Endothelial cell of umbilical vein (primary cell): Measurements from ENCODE around the gene MCC. TPM values are rescaled to one million over a fixed set of nuclear protein-coding genes. Genes with fewer than 3 reads are reported as not detected.

Experiments used
- BruUV-seq: library from RNA; stranded (reverse); fragments of 400-500 nt; replicated peaks from 2 replicates; lab custom pipeline; 2021; lab: Mats Ljungman, UMichigan
- CTCF ChIA-PET: fragments of 300-600, 350-600 bp; sonication (Branson Sonifier 250); formaldehyde crosslinking; loops from one replicate; lab custom pipeline; 2021; ENCODE audit warnings: antibody characterized with exemption, inconsistent platforms; lab: Charles Lee
- POLR2A ChIA-PET: fragments of 300-600, 350-600 bp; sonication (Branson Sonifier 250); formaldehyde crosslinking; loops from one replicate; lab custom pipeline; 2021; ENCODE audit warnings: antibody characterized with exemption, inconsistent platforms; lab: Charles Lee
- DNase-seq: peaks from one replicate; pipeline ENCODE4 v3.0.0-alpha.2; 2011; ENCODE audit warnings: low read depth, low spot score
- FAIRE-seq: peaks from 2 replicates; lab custom pipeline; 2011; peaks lifted over from hg19 to GRCh38; lab: Jason Lieb, UNC
- H2AFZ ChIP-seq: 2 replicates; pipeline ENCODE4 v1.6.0; 2012; ENCODE audit warnings: low read depth, low read length, control low read depth, inconsistent platforms
- H3K27ac ChIP-seq: 2 replicates; pipeline ENCODE4 v1.5.1; 2011; ENCODE audit warnings: low read depth, mild to moderate bottlenecking, control low read depth, low read length, moderate library complexity; ENCODE audit not compliant: insufficient read depth
- H3K27me3 ChIP-seq, 2 experiments: 2 replicates each; pipeline versions ENCODE4 v1.6.0 to v1.6.1; 2011; ENCODE audit warnings: low read length in 2 of 2, mixed read lengths in 1 of 2; ENCODE audit not compliant: control insufficient read depth in 2 of 2, insufficient read depth in 2 of 2
- H3K36me3 ChIP-seq, 2 experiments: 2 replicates in 1 of 2; 3 replicates in 1 of 2; pipeline ENCODE4 v1.5.1; 2011; ENCODE audit warnings: low read length in 2 of 2, mild to moderate bottlenecking in 1 of 2, moderate library complexity in 1 of 2; ENCODE audit not compliant: control insufficient read depth in 2 of 2, insufficient read depth in 2 of 2; ENCODE audit errors: extremely low read depth in 1 of 2
- H3K4me1 ChIP-seq: 3 replicates; pipeline ENCODE4 v1.5.1; 2011; ENCODE audit warnings: mild to moderate bottlenecking, low read length; ENCODE audit not compliant: control insufficient read depth, insufficient read depth; ENCODE audit errors: extremely low read depth
- H3K4me2 ChIP-seq: 2 replicates; pipeline ENCODE4 v1.6.1; 2011; ENCODE audit warnings: low read length, control low read depth, mixed read lengths; ENCODE audit not compliant: insufficient read depth
- H3K4me3 ChIP-seq, 3 experiments: fragments of 200-600 bp in 1 of 3; sonication (generic), shearing (Covaris generic) in 1 of 3; replicated peaks in 1 of 3; 2 replicates each; pipeline ENCODE4 v1.5.1; 2011 to 2016; ENCODE audit warnings: control low read depth in 3 of 3, low read length in 3 of 3, mild to moderate bottlenecking in 2 of 3, inconsistent platforms in 1 of 3, low read depth in 1 of 3, moderate library complexity in 1 of 3; ENCODE audit not compliant: insufficient read depth in 1 of 3
- H3K79me2 ChIP-seq: 2 replicates; pipeline ENCODE4 v1.6.0; 2012; ENCODE audit warnings: low read length, inconsistent platforms; ENCODE audit not compliant: control insufficient read depth, insufficient read depth
- H3K9ac ChIP-seq: replicated peaks from 2 replicates; pipeline ENCODE3; 2011; ENCODE audit warnings: low read length, control low read depth; ENCODE audit not compliant: insufficient read depth; ENCODE audit errors: extremely low read depth
- H3K9me1 ChIP-seq: replicated peaks from 3 replicates; pipeline ENCODE4 v1.6.0; 2011; ENCODE audit warnings: mild to moderate bottlenecking, low read length; ENCODE audit not compliant: control insufficient read depth, insufficient read depth; ENCODE audit errors: extremely low read depth
- H3K9me3 ChIP-seq: replicated peaks from 2 replicates; pipeline ENCODE4 v1.5.1; 2012; ENCODE audit warnings: low read length, inconsistent platforms; ENCODE audit not compliant: control insufficient read depth, insufficient read depth
- H4K20me1 ChIP-seq: replicated peaks from 2 replicates; pipeline ENCODE3; 2011; ENCODE audit warnings: mild to moderate bottlenecking, low read length; ENCODE audit not compliant: control insufficient read depth, insufficient read depth; ENCODE audit errors: extremely low read depth
- EZH2 ChIP-seq: IDR thresholded peaks from 2 replicates; pipeline ENCODE4 v1.6.1; 2012; ENCODE audit warnings: borderline replicate concordance, low read depth, mild to moderate bottlenecking, moderate library complexity, low read length, inconsistent platforms; ENCODE audit not compliant: severe bottlenecking
- FOS ChIP-seq: IDR thresholded peaks from 2 replicates; pipeline ENCODE4 v1.6.1; 2011; ENCODE audit warnings: mild to moderate bottlenecking, low read length, moderate library complexity, borderline replicate concordance; ENCODE audit not compliant: insufficient read depth
- MAX ChIP-seq: IDR thresholded peaks from 2 replicates; pipeline ENCODE4 v1.6.1; 2011; ENCODE audit not compliant: insufficient read depth, insufficient read length
- MYC ChIP-seq: IDR thresholded peaks from one replicate; pipeline ENCODE4 v1.6.1; 2011; ENCODE audit warnings: mild to moderate bottlenecking, low read depth, low read length
- POLR2A ChIP-seq: IDR thresholded peaks from 2 replicates; pipeline ENCODE4 v1.6.1; 2012; ENCODE audit warnings: low read depth, mild to moderate bottlenecking, control low read depth, low read length
- POLR2AphosphoS5 ChIP-seq: IDR thresholded peaks from 2 replicates; pipeline ENCODE4 v1.6.1; 2012; ENCODE audit warnings: low read depth, mild to moderate bottlenecking, control low read depth, low read length, moderate library complexity; ENCODE audit not compliant: insufficient read depth
- dilution Hi-C: fragments of 300-500 bp; cut with MboI; formaldehyde crosslinking; loops from one replicate; pipeline ENCODE4 v1.15.0; 2019; ENCODE audit warnings: low sequenced_read_pairs; ENCODE audit not compliant: extremely low pct_ligation_motif_present
- intact Hi-C: fragments of 100-400 bp; cut with micrococcal nuclease; formaldehyde crosslinking; loops from one replicate; pipeline ENCODE4 v1.10.0; 2022
- polyA plus RNA-seq, 4 experiments: library from polyadenylated mRNA; depleted of rRNA in 3 of 4; stranded (reverse) in 3 of 4; unstranded in 1 of 4; fragments of >200 nt; gene quantifications; 2 replicates each; pipeline versions ENCODE4 v1.2.1 to v1.2.3, GENCODE V29; 2011 to 2012; ENCODE audit warnings: missing spikeins in 1 of 4
- total RNA-seq: library from RNA; stranded (reverse); gene quantifications from 2 replicates; pipeline ENCODE4 v1.2.3, GENCODE V29; 2021
- TF ChIP-seq, protein P1 (sequence below), 2 donors: IDR thresholded peaks; 1 replicate in 1 of 2; 2 replicates in 1 of 2; pipeline ENCODE4 v1.5.1; 2011; ENCODE audit warnings: low read length in 2 of 2, mild to moderate bottlenecking in 2 of 2, moderate library complexity in 2 of 2, control low read depth in 1 of 2, inconsistent platforms in 1 of 2, low read depth in 1 of 2; ENCODE audit not compliant: insufficient read depth in 1 of 2; ENCODE audit errors: extremely low read depth in 1 of 2

The MCC gene
- total and polyA plus RNA-seq, 2 donors (not counting 3 experiments of a cell fraction or from before 2014, with no cell fraction given) = 6.9 to 27.5 TPM

GRCh38 chr5:113240951-113241726 lies 247.1 kb downstream of the MCC start:
- no peak for DNase-seq
- H3K9ac ChIP-seq = no peak overlapping the region
- ChIA-PET POLR2A (no interaction called here), CTCF (interaction anchor here (1.0 kb wide), 1 partner anchor 9 kb away, joined by 4 read pairs; no protein-coding TSS in a partner anchor)
- no peaks in the 10 kb centered on the region for H3K9me1 ChIP-seq
- H3K27me3 ChIP-seq = no peaks in the 10 kb centered on the region
- H4K20me1 ChIP-seq = no peaks in the 10 kb centered on the region
- H3K79me2 ChIP-seq = peaks cover 5% of the 10 kb centered on the region
- no peaks in the 10 kb centered on the region for H3K36me3 ChIP-seq
- H3K4me2 ChIP-seq = no peak overlapping the region
- no peak for TF ChIP-seq MYC
- no peak for TF ChIP-seq POLR2A
- TF ChIP-seq FOS = no peak
- TF ChIP-seq POLR2AphosphoS5 = no peak
- no peak for TF ChIP-seq MAX
- no peak for TF ChIP-seq EZH2
- TF ChIP-seq, protein P1, sequence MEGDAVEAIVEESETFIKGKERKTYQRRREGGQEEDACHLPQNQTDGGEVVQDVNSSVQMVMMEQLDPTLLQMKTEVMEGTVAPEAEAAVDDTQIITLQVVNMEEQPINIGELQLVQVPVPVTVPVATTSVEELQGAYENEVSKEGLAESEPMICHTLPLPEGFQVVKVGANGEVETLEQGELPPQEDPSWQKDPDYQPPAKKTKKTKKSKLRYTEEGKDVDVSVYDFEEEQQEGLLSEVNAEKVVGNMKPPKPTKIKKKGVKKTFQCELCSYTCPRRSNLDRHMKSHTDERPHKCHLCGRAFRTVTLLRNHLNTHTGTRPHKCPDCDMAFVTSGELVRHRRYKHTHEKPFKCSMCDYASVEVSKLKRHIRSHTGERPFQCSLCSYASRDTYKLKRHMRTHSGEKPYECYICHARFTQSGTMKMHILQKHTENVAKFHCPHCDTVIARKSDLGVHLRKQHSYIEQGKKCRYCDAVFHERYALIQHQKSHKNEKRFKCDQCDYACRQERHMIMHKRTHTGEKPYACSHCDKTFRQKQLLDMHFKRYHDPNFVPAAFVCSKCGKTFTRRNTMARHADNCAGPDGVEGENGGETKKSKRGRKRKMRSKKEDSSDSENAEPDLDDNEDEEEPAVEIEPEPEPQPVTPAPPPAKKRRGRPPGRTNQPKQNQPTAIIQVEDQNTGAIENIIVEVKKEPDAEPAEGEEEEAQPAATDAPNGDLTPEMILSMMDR (IDR thresholded peaks at IDR 0.05; ENCODE audit: extremely low read depth in 1 of 2, insufficient read depth in 1 of 2, low read depth in 1 of 2, low read length in 2 of 2) = no peak
- H3K9me3 ChIP-seq = no peaks in the 10 kb centered on the region
- H3K4me1 ChIP-seq = peaks cover 7% of the 10 kb centered on the region
- dilution Hi-C loops = no loop called here
- no peak overlapping the region for H3K4me3 ChIP-seq
- H3K27ac ChIP-seq = no peak overlapping the region
- BruUV-seq = no TSS peak
- FAIRE-seq = no peak
- no peak overlapping the region for H2AFZ ChIP-seq
- intact Hi-C loops = no loop called here
